HG03442 (cell line): ENCODE results near the gene ZSCAN18.
"Not testable (repeated sequence)": the region's sequence is repeated elsewhere in the genome, so short reads cannot be mapped to it uniquely, and the experiment has no call there.

ENCODE experiments used
- ATAC-seq: cut with Tn5 transposase; IDR thresholded peaks from one replicate; pipeline ENCODE4 v1.9.1; 2021; ENCODE audit warnings: mild to moderate bottlenecking, moderate library complexity; ENCODE audit not compliant: unreplicated experiment

Gene ZSCAN18, protein sequence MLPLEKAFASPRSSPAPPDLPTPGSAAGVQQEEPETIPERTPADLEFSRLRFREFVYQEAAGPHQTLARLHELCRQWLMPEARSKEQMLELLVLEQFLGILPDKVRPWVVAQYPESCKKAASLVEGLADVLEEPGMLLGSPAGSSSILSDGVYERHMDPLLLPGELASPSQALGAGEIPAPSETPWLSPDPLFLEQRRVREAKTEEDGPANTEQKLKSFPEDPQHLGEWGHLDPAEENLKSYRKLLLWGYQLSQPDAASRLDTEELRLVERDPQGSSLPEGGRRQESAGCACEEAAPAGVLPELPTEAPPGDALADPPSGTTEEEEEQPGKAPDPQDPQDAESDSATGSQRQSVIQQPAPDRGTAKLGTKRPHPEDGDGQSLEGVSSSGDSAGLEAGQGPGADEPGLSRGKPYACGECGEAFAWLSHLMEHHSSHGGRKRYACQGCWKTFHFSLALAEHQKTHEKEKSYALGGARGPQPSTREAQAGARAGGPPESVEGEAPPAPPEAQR

DNA sequence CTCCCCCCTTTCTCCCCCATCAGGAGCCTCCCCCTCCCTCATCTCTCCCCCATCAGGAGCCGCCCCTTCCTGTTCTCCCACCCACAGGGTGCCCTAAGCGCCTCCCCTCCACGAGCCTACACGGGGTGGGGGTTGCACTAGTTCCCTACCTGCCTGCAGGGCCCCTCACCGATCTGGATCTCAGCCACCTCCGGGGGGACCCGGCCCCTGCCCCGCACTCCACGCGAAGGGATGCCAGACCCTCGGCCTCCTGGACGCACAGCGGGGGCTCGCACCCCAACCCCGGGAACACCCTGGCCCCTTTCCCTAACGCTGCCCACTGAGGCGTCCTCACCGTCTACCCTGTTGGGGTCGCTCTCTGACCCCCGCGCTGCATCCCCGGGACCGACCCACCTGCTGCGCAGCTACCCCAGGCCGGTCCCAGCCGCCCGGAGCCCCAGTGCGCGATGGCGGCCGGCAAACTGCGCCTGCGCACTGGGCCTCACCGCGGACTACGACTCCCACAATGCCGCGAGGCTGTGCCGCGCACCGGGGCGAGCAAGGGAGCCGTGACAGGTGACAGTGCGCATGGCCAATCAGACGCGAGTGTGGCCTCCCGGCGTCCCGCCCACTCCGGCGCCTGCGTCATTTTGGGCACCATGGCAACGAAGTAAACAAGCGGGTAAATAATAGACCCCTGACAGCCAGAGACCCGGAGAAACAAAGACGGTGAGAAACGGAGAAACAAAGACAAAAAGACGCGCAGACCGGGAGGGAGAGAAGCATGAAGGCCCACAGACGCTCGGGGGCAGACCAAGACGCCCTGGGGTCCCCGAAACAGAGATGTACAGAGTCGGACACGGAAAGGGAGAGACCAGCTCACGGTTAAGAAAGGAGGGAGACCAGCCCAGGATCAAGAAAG lies at the start of gene ZSCAN18:
Gene ZSCAN18 (minus strand): TSS at position 451 of the 901 bp plus-strand sequence. CDS start 7,964 bp downstream, outside the sequence.
- peak; percentile 89 for ATAC-seq

GRCh38 chr19:58147475-58147874 lies 49.4 kb upstream of the ZSCAN18 start:
- ATAC-seq = not testable (repeated sequence)

DNA sequence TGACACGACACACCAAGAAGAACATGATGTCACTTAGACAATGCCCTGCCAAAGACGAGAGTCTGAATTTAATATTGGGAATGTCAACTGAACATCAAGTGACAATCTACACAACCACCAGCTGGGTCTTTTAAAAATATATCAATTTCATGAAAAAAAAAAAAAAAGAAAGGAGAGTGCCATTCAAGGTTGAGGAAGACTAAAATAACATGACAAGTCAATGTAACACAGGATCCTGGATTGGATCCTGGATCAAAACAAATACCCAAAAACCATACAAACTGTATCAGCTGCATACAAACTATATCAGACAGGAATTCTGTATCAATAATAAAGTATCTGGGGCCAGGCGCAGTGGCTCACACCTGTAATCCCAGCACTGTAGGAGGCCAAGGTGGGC lies 47.8 kb upstream of the ZSCAN18 start:
- no peak for ATAC-seq

- ATAC-seq = no peak
Measured at GRCh38 chr19:58134244-58134643, 36.2 kb upstream of the ZSCAN18 start.

DNA sequence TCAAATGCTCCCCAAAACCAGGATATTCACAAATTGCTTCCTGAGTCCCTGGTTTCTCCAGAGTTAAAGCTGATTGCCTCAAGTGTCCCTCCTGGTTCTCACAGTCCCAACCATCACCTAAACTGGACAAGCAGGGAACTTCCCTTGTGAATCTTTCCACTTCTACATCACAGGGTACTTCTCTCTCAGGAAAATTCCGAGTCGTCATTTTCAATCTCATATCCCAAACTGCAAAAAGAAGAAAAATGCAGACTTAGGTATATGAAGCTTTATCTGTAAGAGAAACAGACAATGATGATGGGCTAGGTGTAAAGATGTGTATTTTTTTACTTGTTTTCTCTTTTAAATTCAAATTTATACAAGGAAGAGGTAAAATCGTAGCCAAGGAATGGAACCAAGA lies 31.3 kb upstream of the ZSCAN18 start:
- no peak for ATAC-seq

- ATAC-seq = no peak
Measured at GRCh38 chr19:58128041-58128685, 30.1 kb upstream of the ZSCAN18 start.

- no peak for ATAC-seq
Measured at GRCh38 chr19:58123354-58123753, 25.3 kb upstream of the ZSCAN18 start.

DNA sequence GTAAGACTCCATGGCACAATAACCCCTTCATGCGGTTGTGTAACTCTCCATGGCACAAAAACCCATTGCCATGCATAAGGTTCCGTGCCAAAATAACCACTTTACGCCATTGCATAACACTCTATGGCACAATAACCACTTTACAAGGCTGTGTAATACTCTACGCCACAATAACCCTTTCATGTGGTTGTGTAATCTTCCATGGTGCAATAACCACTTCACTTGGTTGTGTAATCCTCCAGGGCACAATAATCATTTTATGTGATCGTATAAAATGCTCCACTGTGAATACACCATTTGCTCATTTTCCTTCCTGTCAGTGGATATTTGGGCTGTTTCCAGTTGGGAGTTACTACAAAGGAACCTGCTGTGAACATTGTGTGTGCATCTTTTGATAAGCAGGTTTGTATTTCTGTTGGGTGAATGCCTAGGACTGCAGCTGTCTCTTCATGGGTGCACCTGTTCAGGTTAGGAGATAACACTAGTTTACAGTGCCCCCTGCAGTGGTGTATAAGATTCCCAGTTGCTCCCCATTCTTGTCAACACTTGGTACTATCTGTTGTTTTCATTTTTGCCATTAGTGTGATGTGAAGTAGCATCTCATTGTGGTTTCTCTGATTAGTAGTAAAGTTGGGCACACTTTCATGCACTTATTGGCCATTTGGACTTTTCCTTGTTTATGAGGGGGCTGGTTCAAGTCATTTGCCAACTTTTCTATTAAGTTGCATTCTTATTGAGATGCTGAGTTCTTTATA lies 21.1 kb upstream of the ZSCAN18 start:
- no peak for ATAC-seq

GRCh38 chr19:58117841-58118575 lies 20.0 kb upstream of the ZSCAN18 start:
- no peak for ATAC-seq

- no peak for ATAC-seq
Measured at GRCh38 chr19:58108546-58108817, 10.5 kb upstream of the ZSCAN18 start.

DNA sequence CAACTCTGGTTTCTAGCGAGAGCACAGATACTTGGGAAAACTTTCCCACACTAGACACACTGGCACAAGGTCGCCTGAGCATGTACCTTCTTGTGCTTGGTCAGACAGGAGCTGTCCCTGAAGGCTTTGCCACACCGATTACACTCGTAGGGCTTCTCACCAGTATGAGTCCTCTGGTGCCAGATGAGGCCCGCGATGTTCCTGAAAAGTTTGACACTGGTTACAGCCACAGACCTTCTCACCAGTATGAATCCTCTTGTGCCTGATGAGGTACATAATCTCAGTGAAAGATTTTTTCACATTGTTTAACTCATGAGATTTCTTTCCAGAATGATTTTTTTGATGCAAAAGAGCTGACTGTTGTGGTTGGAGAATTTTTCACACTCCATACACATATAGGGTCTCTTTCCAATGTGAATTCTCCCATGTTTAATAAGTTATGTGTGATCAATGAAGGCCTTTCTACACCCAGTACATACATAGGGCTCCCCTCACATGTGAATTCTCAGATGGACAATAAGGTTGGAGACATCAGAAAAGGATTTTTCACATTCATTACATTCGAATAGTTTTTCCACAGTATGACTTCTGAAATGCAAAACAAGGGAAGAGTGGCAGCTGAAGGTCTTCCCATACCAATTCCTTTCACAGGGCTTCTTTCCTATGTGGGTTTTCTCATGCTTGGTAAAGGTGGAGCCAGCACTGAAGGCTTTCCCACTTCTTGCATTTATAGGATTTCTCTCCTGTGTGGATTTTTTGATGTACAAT lies 9.9 kb upstream of the ZSCAN18 start:
- ATAC-seq = no peak

DNA sequence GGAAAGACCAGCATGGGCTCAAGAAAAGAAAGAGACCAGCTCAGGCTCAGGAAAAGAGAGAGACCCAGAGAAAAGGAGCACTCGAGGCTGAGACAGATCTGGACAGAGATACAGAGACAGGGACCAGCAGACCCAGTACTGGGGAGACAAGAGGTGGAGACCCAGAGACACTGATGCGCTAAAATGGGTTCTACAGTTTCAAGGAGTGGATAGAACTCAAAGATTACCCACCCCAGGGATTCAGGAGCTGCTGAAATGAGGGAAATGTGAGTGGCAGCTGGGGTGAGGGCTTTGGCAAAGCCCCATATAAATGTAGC lies 609 bp upstream of the ZSCAN18 start:
- ATAC-seq = no peak

GRCh38 chr19:58097349-58097748 lies 682 bp downstream of the ZSCAN18 start:
- no peak for ATAC-seq

- no peak for ATAC-seq
Measured at GRCh38 chr19:58096884-58097283, 1.1 kb downstream of the ZSCAN18 start.

DNA sequence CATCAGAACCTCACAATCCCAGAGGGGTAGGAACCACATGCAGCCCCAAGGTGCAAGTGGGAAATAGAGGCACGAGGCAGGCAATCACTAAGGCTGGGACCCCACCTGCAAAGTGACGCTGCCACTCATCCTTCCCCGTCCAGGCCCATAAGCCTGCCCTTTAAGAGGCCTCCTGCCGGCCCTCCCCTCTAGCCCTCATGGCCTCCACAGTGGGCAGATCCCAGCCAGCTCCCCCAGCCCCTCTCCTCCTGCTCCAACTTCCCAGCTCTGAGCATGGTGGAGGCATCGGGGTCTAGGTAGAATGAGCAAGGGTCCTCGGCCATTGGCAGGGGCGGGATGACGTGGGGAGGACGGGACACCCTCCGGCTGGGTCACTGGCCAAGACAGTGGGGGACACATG lies 2.7 kb downstream of the ZSCAN18 start:
- no peak for ATAC-seq

DNA sequence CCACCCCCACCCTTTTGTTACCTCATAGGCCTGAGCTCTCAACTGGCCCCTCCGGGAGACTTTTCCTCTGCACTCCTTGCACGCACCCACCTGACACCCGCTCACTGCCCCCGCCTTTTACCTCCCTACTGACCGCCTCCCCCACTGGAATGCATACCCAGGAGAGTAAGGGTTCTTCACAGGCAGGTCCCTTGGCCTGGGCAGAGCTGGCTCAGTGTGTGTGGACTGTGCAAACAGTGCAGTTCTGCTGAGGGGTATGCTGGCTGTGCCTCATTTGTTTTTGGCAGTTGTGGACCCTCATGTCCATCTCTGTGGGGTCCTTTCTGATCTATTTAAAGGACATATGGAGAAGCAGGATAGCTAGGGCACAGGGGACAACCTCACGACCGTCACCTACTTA lies 5.0 kb downstream of the ZSCAN18 start:
- no peak for ATAC-seq

DNA sequence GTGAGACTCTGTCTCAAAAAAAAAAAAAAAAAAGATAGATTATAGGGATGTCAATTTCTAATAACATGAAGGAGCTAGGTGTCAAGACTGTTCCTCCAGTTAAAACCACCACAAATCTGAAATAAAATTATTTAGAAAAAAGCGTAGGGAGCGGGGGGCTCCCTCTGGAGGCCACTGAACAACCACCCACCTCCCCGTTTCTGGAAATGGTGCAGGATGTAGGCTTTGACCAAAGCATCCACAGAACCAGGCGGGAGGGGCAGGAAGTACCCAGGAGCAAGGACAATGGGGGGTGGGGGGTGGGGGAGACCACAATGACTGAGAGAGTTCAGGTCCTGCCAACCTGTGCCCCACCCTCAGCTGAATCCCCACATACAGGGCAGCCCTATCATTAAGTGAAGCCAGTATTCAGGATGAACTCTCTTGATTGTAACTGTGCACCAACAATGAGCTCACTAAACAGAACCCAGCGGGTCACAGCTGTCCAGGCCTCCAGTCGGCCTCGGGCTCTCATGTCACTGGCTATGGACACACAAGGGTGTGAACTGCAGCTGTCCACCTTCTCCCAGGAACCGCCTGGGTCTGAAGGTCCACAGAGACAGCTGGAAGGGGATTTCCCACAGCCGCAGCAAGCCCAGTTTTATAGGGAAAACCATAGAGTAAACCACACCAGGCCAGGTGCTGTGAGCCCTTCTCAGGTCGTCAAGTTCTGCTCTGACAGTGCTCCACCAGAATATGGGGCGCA lies 6.6 kb downstream of the ZSCAN18 start:
- ATAC-seq = no peak

GRCh38 chr19:58089846-58090245 lies 8.2 kb downstream of the ZSCAN18 start:
- no peak for ATAC-seq
